Astrocyte of the hippocampus (primary cell): ENCODE measurements around the gene RASIP1.
"Not testable (repeated sequence)": the region's sequence is repeated elsewhere in the genome, so short reads cannot be mapped to it uniquely, and the experiment has no call there.

Experiments used
- DNase-seq: peaks from one replicate; pipeline ENCODE4 v3.0.0; 2011; ENCODE audit warnings: low read depth, low spot score

RASIP1 gene

DNA sequence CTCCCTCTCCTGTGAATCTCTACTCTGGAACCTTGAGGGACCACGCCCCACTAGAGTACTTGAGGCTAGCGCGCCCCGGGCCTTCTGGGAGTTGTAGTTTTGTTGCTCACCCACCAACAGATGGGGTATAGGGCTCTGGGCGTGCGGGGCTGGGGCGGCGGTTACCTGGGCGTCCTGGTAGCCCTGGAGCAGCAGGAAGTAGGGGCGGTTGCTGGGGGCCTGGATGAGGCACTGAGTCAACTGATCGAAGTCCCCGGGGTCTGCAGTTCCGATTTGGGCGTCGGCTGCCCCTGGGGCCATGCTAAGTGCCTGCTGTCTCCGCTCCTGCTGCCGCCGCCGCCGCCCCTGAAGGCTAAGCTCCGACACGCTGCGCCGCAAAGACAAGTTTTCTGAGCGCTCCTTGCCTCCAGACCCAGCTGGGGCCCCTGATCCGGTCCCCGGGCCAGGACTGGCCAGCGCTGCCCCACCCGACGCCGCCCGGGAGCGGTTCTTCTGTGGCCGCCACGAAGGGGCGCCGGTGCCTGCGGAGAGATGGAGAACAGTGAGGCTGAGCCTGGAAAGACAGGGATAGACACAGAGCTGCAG is 5.3 kb downstream of the RASIP1 start:
- peak; percentile 54 for DNase-seq

GRCh38 chr19:48734625-48735024 is 5.8 kb downstream of the RASIP1 start:
- DNase-seq, result no peak

- DNase-seq, result no peak
These were observed 9.0 kb downstream of the RASIP1 start for GRCh38 chr19:48731452-48731851.

DNA sequence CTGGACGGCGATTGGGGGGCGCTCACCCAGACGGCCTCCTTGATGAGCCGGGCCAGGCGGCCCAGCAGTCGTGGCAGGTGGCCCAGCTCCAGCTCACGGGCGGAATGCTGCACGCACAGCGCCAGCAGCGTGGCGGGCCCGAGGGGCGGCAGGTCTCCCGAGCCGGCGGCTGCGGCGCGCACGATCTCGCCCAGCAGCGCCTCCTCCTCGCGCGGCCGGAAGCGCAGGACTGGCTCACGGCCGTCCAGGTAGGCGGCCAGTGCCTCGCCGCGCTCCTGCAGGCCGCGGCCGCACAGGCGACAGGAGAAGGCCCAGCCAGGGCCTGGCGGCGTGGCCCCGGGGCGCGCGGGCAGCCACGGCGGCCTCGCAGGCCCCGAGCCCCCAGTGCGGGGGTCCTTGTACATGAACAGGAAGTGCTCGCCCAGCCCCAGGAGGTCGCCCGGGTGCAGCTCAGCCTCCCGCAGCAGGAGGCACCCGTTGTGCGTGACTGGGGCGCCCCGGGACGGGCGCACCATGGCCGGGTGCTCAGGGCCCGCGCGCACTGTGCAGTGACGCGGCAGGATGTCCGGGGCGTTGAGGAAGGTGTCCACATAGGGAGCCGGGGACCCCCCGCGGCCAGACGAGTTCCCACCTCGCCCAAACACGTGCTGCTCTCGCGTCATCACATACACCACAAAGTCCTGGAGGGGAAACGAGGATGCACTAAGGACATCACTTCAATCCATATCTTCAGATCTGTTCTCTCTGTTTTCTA is 11.3 kb downstream of the RASIP1 start:
- no peak for DNase-seq

GRCh38 chr19:48726556-48726955 is 13.9 kb downstream of the RASIP1 start:
- no peak for DNase-seq

- peak; percentile 82 for DNase-seq
These were observed 15.3 kb downstream of the RASIP1 start for GRCh38 chr19:48724796-48725753.

- DNase-seq, result no peak
These were observed 18.2 kb downstream of the RASIP1 start for GRCh38 chr19:48722196-48722708.

- DNase-seq, result peak; percentile 100
These were observed 19.7 kb downstream of the RASIP1 start for GRCh38 chr19:48720613-48721296.

- DNase-seq, result no peak
These were observed 20.2 kb downstream of the RASIP1 start for GRCh38 chr19:48720251-48720612.

- no peak for DNase-seq
These were observed 20.9 kb downstream of the RASIP1 start, which contains the start of gene MAMSTR for GRCh38 chr19:48719263-48720171. Gene MAMSTR, minus strand, starts transcription at chr19:48719725. Its CDS starts 694 bp downstream, at chr19:48719031.

DNA sequence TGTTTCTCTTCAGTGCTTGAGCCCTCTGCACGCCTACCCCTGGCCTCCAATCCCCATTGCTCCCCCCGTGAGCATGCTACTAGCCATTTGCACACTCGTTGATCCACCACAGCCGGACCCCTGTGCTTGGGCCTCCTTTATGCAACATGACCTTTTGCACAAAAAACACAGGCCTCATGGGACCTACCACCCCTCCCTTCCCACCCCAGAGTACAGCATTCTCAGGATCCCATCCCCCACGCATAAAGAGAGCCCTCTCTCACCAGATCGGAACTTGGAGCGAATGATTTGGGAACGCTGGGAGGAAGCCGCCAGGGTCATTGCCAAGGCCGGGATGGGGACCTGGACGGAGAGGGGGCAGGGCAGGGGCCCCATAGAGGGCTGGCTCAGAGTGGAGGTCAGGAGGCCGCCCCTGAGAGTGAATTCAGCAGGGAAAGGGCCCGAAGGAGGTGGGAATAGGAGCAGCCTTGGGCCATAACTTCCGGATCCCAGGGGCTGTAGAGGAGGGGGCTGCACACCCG is 21.6 kb downstream of the RASIP1 start:
- DNase-seq, result no peak

GRCh38 chr19:48718106-48718505 is 22.3 kb downstream of the RASIP1 start:
- not testable (repeated sequence) for DNase-seq

- DNase-seq, result peak; percentile 65
These were observed 23.7 kb downstream of the RASIP1 start for GRCh38 chr19:48716562-48717291.

DNA sequence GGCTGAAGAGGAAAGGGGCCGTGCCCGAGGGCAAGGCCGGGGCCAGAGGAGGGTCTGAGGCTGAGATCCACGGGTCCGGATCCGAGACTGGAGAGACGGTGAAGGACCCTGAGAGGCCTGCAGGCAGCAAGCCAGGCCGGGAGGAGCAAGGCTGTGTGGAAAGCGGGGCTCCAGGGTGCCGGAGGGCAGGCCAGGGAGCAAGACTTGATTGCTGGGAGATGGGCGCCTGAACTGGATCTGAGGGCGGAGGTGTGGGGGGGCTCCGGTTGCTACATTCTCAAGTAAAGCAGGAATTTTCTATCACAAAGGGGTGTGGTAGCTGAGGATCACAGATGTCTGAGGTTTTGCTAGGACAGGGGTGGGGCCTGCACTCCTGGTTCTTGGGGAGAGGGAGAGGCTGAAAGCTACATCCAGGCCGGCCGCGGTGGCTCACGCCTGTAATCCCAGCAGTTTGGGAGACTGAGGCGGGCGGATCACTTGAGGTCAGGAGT is 24.7 kb downstream of the RASIP1 start:
- no peak for DNase-seq

GRCh38 chr19:48714759-48715675 is 25.4 kb downstream of the RASIP1 start:
- no peak for DNase-seq

DNA sequence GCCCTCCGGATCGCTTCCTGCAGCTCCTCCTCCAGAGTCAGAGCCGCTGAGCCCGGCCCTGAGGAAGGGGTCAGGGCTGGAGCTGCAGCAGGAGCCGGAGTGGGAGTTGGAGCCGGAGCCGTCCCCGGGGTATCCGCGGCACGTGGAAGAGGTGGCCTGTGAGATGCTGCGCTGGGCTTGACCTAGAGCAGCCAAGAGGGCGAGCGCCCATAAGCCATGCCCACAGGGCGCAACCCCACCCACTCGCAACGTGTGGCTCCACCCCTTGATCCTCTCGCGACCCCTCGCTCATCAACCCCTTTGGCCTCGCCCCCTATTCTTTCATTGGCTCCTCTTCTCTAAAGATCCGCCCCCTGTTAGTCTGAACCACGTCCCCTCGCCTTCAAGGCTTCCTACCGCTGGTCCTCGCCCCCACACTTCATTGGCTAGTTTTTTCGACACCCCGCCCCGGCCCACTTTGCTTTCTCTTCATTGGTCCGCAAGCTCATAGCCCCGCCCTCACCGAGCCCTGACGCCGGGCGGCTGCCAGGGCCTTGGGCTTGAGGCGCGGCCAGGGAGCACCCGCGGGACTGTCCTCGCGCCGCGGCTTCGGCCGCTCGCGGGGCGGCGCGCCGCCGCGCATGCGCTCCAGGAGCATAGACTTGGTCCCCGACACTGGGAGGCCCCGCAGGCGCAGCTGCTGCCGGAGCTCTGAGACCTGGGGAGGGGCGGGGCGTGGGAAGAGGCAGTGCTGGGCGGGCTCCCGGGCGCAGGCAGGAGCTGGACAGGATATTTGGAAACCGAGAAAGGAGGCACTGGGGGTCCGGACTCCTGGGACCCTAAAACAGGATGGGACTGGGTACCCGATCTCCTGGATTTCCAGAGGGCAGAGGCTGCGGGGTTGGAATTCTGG is 26.3 kb downstream of the RASIP1 start:
- DNase-seq, result peak; percentile 100
